ENCODE data around the gene HAAO.
A peak's percentile ranks its signal among the peaks of the same experiment; 100 is the strongest.

Gene HAAO

GRCh38 chr2:42764096-42764495 lies 28.3 kb downstream of the HAAO start, which contains the start of gene OXER1:
Gene OXER1 (minus strand): TSS chr2:42764135. CDS start chr2:42764062, 73 bp downstream.
- TF ChIP-seq POLR2A (IDR thresholded peaks at IDR 0.05; ENCODE audit: low read depth, low read length), result no peak
- no peak for TF ChIP-seq SPI1 (IDR thresholded peaks at IDR 0.05; ENCODE audit: low read depth, low read length)
- TF ChIP-seq POLR2AphosphoS5 (IDR thresholded peaks at IDR 0.05; ENCODE audit: low read depth, low read length), result no peak
- no peak for TF ChIP-seq TAF1 (IDR thresholded peaks at IDR 0.05; ENCODE audit: low read depth, low read length)
- TF ChIP-seq PAX5 (IDR thresholded peaks at IDR 0.05; ENCODE audit: insufficient read depth, low read length, severe bottlenecking), result no peak
- TF ChIP-seq POU2F2 (IDR thresholded peaks at IDR 0.05; ENCODE audit: low read depth, low read length), result no peak
- FAIRE-seq (no peak), DNase-seq (ENCODE audit: insufficient read length, low spot score) (no peak)

DNA sequence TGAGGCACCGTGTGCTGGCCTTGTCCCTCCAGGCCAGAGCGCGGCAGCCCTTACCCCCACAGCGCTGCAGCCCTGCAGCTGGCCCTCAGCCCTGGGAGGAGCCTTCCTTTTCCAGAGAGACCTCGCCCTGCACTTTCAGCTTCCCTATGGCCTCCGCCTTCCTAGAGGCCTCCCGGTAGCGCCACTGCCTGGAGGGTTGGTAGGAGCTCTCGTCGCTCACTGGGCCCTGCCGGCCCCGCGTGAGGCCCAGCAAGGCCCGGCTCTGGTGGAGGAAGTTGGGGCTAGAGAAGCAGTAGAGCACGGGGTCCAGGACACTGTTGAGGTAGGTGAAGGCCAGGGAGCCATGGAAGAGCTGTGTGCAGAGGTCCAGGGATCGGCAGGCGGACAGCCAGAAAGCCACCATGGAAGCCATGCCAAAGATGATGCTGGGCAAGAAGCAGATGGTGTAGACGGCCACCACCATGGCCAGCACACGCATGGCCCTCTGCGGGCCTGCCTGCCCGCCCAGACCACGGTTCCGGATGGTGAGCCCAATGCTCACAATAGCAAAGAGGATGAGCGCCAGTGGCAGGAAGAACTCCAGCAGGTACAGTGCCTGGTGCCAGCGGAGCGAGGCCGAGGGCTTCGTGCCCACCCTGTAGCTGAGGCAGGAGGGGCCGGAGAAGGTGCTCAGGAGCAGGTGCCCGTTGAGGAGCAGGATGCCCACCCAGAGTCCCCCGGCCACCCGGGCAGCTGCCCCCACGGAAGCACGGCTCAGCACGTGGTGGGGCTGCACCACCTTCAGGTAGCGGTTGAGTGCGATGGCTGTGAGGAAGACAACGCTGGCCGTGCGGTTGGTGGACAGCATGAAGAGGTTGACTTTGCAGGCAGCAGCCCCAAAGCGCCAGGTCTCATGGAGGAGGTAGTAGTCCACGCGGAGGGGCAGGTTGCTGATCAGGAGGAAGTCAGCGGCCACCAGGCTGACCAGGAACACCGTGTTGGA lies 29.3 kb downstream of the HAAO start:
- no peak for FAIRE-seq
- TF ChIP-seq PAX5 (IDR thresholded peaks at IDR 0.05; ENCODE audit: insufficient read depth, low read length, severe bottlenecking) (no peak), TAF1 (IDR thresholded peaks at IDR 0.05; ENCODE audit: low read depth, low read length) (no peak), POLR2A (IDR thresholded peaks at IDR 0.05; ENCODE audit: low read depth, low read length) (no peak), SPI1 (IDR thresholded peaks at IDR 0.05; ENCODE audit: low read depth, low read length) (no peak), POLR2AphosphoS5 (IDR thresholded peaks at IDR 0.05; ENCODE audit: low read depth, low read length) (no peak), POU2F2 (IDR thresholded peaks at IDR 0.05; ENCODE audit: low read depth, low read length) (no peak)
- DNase-seq (ENCODE audit: insufficient read length, low spot score), result no peak

GRCh38 chr2:42762155-42762554 lies 30.2 kb downstream of the HAAO start:
- FAIRE-seq (no peak), DNase-seq (ENCODE audit: insufficient read length, low spot score) (no peak)
- TF ChIP-seq POLR2A (IDR thresholded peaks at IDR 0.05; ENCODE audit: low read depth, low read length), result no peak
- TF ChIP-seq SPI1 (IDR thresholded peaks at IDR 0.05; ENCODE audit: low read depth, low read length), result no peak
- TF ChIP-seq PAX5 (IDR thresholded peaks at IDR 0.05; ENCODE audit: insufficient read depth, low read length, severe bottlenecking), result no peak
- TF ChIP-seq TAF1 (IDR thresholded peaks at IDR 0.05; ENCODE audit: low read depth, low read length), result no peak
- no peak for TF ChIP-seq POU2F2 (IDR thresholded peaks at IDR 0.05; ENCODE audit: low read depth, low read length)
- no peak for TF ChIP-seq POLR2AphosphoS5 (IDR thresholded peaks at IDR 0.05; ENCODE audit: low read depth, low read length)

DNA sequence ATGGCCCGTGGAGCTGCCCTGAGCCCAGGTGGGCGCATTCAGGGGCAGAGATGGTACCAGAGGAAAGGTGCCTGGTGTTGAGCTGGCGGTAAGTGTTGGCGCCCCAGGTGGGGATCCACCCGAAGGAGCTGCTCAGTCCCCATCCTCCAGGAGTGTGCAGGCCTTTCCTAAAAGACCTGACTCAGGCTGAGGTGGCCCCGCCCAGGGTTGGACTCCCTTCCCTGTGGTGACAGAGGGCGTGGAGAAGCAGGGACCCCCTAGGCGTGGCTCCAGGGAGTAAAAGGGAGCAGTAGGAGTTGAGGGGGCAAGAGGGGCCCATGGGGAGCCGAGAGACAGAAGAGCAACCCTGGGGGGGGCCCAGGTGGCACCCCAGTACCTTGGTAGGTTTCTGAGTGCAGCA lies 30.8 kb downstream of the HAAO start:
- DNase-seq (ENCODE audit: insufficient read length, low spot score) (no peak), FAIRE-seq (no peak)
- TF ChIP-seq TAF1 (IDR thresholded peaks at IDR 0.05; ENCODE audit: low read depth, low read length) (no peak), SPI1 (IDR thresholded peaks at IDR 0.05; ENCODE audit: low read depth, low read length) (no peak), POLR2A (IDR thresholded peaks at IDR 0.05; ENCODE audit: low read depth, low read length) (no peak), POU2F2 (IDR thresholded peaks at IDR 0.05; ENCODE audit: low read depth, low read length) (no peak), POLR2AphosphoS5 (IDR thresholded peaks at IDR 0.05; ENCODE audit: low read depth, low read length) (no peak), PAX5 (IDR thresholded peaks at IDR 0.05; ENCODE audit: insufficient read depth, low read length, severe bottlenecking) (no peak)

DNA sequence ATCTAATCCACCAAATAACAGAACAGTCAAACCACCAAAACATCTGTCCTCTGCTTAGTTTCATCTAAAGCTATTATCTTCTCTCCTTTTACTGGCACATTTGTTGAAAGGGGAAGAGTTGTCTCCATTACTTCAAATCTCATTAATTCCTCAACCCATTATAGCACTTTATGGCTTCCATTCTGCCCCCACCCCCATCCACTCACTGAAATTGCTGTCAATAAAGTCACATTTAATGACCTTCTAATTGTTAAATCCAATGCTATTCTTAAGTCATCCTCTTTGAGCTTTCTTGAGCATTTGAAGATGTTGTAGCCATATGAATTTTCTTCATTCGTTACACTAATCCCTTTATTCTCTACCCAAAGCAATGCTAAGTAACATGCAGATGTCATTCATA lies 33.6 kb downstream of the HAAO start:
- no peak for DNase-seq (ENCODE audit: insufficient read length, low spot score)
- no peak for FAIRE-seq
- no peak for TF ChIP-seq TAF1 (IDR thresholded peaks at IDR 0.05; ENCODE audit: low read depth, low read length)
- TF ChIP-seq POU2F2 (IDR thresholded peaks at IDR 0.05; ENCODE audit: low read depth, low read length), result no peak
- no peak for TF ChIP-seq POLR2A (IDR thresholded peaks at IDR 0.05; ENCODE audit: low read depth, low read length)
- TF ChIP-seq PAX5 (IDR thresholded peaks at IDR 0.05; ENCODE audit: insufficient read depth, low read length, severe bottlenecking), result no peak
- TF ChIP-seq POLR2AphosphoS5 (IDR thresholded peaks at IDR 0.05; ENCODE audit: low read depth, low read length), result no peak
- TF ChIP-seq SPI1 (IDR thresholded peaks at IDR 0.05; ENCODE audit: low read depth, low read length), result no peak

GRCh38 chr2:42757981-42758740 lies 34.2 kb downstream of the HAAO start:
- TF ChIP-seq PAX5 (IDR thresholded peaks at IDR 0.05; ENCODE audit: insufficient read depth, low read length, severe bottlenecking) (no peak), POLR2A (IDR thresholded peaks at IDR 0.05; ENCODE audit: low read depth, low read length) (no peak), TAF1 (IDR thresholded peaks at IDR 0.05; ENCODE audit: low read depth, low read length) (no peak), POU2F2 (IDR thresholded peaks at IDR 0.05; ENCODE audit: low read depth, low read length) (no peak)
- FAIRE-seq (peak; percentile 35), DNase-seq (ENCODE audit: insufficient read length, low spot score) (no peak)

DNA sequence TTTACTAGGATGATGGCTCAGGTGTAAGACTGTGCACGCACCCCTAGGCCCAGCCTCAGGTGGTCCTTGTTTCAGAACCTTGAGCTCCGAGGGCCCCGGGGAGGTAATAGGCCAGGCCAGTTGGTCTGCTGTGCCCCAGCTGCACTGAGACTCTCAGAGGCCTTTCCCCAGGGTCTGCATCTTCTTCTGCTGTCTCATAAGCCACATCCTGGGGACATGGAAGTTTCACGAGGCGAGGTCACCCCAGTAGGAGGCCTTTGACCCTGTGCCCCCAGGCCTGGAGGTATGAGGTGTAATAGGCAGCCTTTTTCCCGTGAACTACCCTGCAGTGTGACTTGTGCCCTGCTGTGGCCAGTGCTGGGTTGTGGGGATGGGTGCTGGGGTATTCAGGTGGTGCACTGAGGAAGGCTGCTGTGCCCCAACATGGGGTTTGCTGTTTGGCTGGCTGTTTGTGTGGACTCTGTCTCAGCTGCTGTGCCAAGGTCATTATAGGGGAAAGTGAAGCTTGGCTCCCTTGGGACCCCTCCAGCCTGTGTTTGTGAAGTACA lies 35.3 kb downstream of the HAAO start:
- no peak for TF ChIP-seq POLR2AphosphoS5 (IDR thresholded peaks at IDR 0.05; ENCODE audit: low read depth, low read length)
- TF ChIP-seq POLR2A (IDR thresholded peaks at IDR 0.05; ENCODE audit: low read depth, low read length), result no peak
- no peak for TF ChIP-seq POU2F2 (IDR thresholded peaks at IDR 0.05; ENCODE audit: low read depth, low read length)
- no peak for TF ChIP-seq SPI1 (IDR thresholded peaks at IDR 0.05; ENCODE audit: low read depth, low read length)
- TF ChIP-seq PAX5 (IDR thresholded peaks at IDR 0.05; ENCODE audit: insufficient read depth, low read length, severe bottlenecking), result no peak
- no peak for TF ChIP-seq TAF1 (IDR thresholded peaks at IDR 0.05; ENCODE audit: low read depth, low read length)
- no peak for FAIRE-seq

GRCh38 chr2:42756150-42756775 lies 36.1 kb downstream of the HAAO start:
- FAIRE-seq (no peak), DNase-seq (ENCODE audit: insufficient read length, low spot score) (no peak)
- no peak for TF ChIP-seq POLR2A (IDR thresholded peaks at IDR 0.05; ENCODE audit: low read depth, low read length)
- TF ChIP-seq TAF1 (IDR thresholded peaks at IDR 0.05; ENCODE audit: low read depth, low read length), result no peak
- no peak for TF ChIP-seq SPI1 (IDR thresholded peaks at IDR 0.05; ENCODE audit: low read depth, low read length)
- TF ChIP-seq PAX5 (IDR thresholded peaks at IDR 0.05; ENCODE audit: insufficient read depth, low read length, severe bottlenecking), result no peak
- no peak for TF ChIP-seq POLR2AphosphoS5 (IDR thresholded peaks at IDR 0.05; ENCODE audit: low read depth, low read length)
- no peak for TF ChIP-seq POU2F2 (IDR thresholded peaks at IDR 0.05; ENCODE audit: low read depth, low read length)

More for the DNA sequence above, 35.3 kb downstream of the HAAO start:
- DNase-seq (ENCODE audit: insufficient read length, low spot score), result no peak

Data from GM12891 (cell line).